Hindlimb muscle (tissue), 1 donor: ENCODE data around the gene COX10. TPM values are rescaled to one million over a fixed set of nuclear protein-coding genes. Genes with fewer than 3 reads are reported as not detected.
"Not testable (repeated sequence)": the region's sequence is repeated elsewhere in the genome, so short reads cannot be mapped to it uniquely, and the experiment has no call there.

Experiments used
- DNase-seq: peaks from one replicate; pipeline ENCODE4 v3.0.0-alpha.2; 2013
- polyA plus RNA-seq: library from polyadenylated mRNA; unstranded; fragments of 120-200 nt; gene quantifications from one replicate; pipeline ENCODE4 v1.2.1, GENCODE V29; 2013; ENCODE audit not compliant: insufficient read length

The COX10 gene
- polyA plus RNA-seq, 1 donor, result 17.1 TPM

DNA sequence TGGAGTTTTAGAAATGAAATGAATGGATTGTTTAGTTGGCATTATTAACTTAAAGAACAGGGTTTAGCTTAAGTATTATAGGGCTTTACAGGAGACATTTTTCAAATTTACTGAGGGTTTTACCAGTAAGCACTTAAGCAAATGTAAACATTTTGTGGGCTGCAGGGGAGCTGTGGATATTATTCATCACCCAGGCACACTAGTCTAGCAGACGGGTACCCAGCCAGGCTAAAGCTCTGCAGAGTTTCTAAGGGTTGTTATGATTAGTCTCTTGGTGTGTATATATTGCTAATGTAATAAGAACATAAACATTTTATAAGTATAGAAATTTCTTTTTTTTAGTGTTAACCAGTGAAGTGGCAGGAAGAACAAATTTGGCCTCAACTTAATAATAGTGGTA, 110.6 kb downstream of the COX10 start:
- not testable (repeated sequence) for DNase-seq

DNA sequence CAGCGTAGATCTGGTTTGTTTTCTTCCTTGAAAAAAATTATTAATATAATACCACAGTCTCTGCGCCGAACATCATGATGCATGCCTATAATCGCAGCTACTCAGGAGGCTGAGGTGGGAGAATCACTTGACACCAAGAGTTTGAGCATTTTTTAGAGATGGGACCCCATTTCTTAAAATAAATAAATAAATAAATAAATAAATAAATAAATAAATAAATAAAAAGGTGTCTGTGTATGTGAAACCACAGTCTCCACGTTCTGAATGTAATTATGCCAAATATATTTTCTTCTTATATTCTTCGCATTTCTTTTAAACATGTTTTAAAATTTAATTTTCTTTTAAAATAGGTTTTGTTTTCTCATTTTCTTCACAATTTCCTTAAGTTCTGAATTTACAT, 112.8 kb downstream of the COX10 start:
- DNase-seq, result not testable (repeated sequence)

DNA sequence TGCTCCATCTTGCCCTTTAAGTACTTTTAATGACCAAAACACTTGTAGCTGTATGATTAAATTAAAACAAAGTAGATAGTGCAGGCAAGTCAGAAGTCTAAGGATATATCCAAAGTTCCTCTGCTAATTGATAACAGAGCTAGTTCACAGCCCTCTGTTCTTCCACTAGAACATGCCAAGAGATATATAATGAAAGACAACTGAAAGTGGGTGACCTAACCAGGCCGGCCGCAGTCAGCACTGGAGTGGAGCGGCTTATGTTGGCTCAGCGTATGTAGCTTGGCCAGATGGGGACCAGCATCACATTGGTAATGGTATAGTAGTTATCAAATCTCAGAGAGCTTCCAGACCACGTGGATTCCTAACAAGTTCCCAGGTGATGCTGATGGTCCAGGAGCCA, 115.2 kb downstream of the COX10 start:
- DNase-seq, result not testable (repeated sequence)

DNA sequence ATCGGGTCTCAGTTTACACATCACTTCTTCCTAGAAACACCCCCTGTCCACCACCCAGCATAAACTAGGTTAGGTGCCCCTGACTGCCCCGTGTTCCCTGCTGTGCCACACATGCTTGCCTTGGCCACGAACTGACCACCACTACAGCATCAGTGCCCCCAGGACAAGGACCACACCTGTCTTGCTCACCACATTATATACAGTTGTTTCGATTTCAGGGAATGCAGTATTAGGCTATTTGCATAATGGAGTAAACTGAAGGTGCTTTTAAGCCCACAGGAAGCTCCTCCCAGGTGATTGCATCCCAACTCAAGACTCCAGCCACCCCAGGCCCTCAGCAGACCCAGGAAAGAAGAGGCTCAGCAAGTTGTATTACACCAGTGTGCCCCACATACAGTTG, 117.1 kb downstream of the COX10 start:
- not testable (repeated sequence) for DNase-seq

DNA sequence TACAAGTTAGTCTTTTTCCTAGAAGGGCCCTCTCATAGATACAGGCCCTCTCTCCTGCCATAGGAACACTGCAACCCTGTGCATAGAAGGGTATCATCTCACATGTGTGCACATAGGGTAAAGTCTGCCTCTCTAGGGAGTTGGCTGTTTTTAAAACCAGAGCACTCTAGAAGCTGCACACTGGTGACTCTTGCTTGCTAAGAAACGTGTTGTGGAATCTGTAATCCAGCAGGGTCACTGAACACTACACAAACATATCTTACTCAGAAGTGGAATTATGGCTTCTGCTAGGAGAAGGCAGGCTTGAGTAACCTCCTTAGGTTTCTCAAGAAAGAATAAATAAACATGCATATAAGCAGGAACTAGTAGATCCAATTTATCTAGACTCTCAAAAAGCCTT, 121.5 kb downstream of the COX10 start:
- DNase-seq, result not testable (repeated sequence)

DNA sequence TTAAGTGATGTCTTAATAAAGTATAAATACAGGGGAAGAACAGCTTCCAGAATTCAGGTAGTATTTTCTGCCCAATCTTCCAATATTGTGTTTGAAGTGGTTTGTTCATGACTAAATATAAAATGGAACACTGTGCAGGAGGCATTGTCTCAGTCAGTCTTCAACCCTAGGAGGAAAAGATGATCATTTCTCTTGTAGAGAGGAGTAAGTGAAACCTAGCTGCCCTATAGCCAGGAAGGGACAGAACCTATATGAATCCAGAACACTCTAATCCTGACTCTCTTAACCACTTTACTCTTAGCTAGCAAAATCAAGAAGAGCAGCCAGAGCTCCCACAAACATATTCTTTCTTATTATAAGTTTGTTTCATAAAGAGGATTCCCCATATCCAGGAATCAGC, 122.2 kb downstream of the COX10 start:
- not testable (repeated sequence) for DNase-seq

DNA sequence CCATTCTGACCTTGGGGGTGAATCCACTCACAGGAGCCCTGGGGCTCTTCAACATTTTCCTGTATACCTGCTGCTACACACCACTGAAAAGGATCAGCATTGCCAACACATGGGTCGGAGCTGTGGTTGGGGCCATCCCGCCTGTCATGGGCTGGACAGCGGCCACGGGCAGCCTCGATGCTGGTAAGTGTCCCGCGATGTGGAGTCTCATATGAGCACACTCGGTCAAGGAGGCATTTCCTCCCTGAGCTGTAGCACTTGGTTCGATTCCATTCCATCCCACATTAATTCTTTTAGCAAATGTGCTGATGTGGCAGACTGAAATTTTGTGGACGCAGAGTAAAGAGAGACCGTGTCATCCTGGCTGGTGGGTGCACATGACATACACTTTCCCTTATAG, 122.7 kb downstream of the COX10 start:
- DNase-seq, result not testable (repeated sequence)

DNA sequence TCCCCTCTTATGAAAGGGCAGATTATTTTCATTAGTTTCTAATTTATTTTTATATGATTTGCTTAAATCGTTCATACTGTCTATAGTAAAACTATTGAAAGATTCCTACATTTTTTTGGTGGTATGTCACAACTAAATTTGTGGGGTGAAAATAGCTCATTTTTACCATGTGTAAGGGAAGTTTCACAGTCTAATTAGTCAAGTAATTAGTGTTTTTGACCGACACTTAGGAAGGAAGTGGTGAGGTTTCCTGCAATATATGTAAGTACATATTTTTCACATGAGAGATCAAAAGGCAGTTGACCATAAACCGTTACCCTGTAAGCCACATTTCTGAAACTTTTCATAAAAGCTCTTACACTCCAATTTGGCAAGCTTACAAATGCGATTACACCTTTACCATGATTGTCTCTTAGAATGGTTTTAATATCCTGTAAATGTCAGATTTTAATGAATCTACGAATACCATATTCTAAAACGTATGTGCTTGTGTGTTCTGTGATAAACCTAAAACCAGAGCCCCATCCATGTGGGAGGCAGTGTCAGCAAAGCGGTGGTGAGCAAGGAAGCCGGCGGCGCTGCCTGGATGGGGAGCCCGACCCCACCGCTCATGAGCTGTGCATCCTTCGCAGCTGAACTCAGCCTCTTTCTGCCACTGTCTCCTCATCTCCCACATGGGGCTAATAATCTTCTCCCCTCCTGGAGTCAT, 123.5 kb downstream of the COX10 start:
- DNase-seq, result not testable (repeated sequence)

DNA sequence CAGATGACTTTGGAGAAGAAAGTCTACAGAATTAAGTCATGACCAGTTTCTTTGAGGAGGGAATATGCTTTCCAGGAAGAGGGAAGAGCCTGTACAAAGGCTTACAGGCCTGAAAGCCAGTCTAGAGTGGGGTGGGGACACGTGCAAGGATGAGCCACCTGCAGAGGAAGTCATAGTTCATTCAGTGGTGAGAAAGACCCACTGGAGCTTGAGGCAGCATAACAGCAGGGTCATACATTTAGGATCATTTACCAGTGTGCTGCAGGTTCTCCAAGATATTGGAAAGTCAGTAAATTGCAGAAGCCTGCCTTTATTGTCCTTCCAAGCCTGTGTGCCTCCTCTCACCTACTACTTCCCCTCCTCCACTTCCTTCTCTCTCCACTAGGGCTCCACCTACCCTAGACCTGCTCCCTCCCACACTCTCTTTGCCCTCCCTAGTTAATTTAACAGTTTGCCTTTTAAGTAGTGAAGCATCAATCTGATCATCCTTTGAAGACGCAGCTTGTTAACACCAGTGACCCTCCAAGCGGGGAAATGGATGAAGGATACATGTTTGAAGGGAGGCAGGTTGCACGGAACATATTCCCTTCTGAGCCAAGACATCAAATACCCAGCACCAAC, 127.2 kb downstream of the COX10 start:
- no peak for DNase-seq

DNA sequence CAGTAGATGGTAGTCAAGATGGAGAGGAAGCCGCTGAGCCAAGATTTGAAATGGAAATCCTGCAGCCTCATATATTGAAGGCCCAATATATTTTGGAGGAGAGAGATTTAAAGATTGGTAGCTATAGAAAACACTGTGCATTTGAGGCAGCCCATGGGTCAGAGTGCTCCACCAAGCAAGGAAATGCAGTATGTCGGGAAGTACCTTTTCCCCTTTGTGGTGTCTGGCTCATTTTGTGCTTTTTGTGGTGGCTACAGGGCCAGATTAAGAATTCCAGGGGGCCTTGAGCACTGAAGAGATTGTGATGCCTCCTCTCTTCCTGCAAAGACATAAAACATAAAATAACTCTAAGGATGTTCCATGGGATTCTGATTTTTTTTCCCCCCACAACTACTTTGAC, 127.8 kb downstream of the COX10 start:
- no peak for DNase-seq

DNA sequence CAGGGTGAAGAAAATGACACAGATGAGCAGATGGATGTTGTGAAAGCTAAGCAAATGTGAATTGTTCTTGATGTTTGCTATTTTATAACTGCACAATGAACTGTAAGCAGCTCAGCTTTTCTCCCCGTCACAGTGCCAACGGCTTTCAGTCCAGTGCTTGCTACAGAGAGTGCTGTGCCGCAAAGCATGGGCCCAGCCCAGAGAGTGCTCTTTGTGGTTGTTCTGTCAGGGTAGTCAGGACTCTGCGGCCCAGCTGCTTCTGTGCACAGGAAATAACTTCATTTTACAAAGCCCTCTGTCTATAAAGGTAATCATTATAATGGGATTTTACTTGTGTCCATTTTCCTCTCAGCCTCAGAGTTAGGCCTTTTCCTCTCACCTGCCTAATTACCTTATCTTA, 128.3 kb downstream of the COX10 start:
- DNase-seq, result no peak

DNA sequence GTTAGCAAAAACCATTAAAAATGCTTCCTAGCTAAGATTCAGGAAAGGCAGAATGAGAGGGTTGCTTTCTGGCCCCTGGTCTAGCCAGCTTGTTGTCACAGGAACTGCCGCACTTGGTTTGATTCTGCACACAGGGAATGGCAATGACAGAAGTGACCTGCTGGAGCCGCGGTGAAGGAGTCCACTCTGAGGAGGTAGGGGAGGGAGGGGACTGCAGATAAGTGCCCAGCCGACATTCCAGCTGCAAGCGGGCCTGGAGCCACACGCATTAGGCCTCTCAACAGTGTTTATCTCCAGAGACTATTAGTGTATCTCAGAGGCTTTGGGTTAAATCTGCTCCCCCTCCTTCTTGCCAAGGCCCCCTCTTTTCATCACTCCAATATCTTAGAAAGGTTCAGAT, 128.7 kb downstream of the COX10 start:
- no peak for DNase-seq

DNA sequence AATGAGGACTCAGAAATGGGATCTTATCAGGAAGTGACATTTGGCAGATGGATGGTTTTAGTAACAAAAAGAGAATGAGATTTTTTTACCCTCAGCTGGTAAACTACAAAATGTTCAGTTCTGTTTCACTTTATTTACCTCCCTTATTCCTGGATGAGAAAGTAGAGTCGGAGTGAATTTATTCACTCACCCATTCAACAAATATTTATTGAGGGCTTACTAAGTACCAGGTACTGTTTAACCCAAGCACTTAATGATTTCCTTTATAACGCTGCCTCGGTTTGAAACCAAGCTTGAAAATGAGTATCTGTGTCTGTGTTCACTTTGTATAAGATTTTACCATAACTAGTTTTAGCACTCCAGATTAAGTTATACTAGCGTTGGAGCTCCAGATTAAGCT, 129.3 kb downstream of the COX10 start:
- DNase-seq, result no peak

DNA sequence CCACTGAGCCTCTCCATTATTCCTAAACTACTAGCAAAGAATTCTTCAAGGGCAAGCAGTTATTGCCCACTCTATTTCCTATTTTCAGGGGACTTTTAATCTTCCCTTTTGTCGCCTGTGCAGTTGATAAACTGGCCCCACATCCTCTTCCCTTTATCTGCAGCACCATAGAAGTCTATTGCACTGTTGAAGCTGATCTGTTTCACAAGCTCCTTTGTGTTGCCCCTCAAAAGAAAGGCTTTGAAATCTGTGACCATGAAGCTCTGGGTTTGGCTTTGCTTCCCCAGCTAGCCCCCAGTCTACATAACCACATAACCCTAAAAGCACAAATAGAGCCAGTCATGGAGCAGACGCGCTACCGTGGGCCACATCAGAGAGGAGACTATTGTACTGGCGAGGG, 130.3 kb downstream of the COX10 start:
- no peak for DNase-seq

DNA sequence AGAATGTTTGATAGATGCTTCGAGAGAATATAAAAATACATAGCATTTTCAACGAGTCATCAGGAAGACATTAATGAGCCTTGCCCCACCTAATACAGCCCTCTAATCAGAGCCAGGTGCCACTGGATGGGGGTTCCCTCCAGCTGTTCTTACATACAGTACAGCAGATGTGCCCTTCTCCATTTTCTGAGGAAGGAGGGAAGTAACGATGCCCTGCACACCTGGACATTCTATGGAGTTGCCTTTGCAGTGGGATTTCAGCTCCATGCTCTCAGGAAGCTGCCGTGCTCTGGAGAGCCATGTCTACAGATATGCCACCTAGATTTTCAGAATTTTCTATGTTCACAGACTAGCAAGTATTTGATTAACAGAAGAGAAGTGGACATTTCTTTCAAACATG, 131.1 kb downstream of the COX10 start:
- no peak for DNase-seq

DNA sequence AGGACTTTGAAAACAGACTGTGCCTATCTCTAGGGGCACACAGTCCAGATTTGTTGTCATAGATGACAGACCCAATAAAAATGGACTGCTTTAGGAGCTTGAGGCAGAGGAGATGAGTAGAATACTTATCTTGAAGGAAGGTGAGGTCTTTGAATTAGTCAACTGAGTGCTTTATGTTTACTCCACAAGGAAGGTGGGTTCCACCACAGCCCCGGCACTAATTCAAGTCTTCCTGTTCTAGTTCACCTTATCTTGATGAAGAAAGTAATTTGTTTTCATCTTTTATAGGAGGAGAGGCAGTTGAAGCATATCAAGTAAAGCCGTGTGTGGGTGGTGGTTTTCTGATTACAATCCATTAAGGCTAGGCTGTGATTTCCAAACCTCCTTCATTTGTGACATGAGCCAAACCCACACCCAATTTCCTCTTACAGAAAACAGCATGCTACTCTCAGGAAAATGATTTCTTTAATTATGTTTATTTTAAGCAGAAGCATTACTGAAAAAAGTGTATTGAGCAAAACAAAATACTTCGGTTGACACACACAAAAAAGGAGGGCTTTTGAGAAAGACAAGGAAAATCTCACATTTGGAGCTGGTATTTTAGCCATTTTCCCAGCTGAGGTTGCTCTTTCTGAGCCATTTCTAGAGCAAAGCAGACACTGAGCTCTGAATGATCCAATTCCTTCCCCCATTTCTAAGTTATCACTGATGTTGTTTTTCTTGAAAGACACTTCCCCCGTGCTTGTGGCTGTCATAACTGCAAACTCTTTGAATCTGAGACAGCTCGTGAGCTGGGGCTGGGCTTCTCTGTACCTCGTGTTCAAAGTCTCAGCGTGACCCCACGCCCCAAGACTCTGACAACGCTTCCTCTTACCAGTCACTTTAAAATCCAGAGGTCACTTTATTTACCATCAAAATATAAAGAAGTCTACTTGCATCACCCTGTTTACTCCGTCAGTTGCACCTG, 132.0 kb downstream of the COX10 start:
- DNase-seq, result no peak

DNA sequence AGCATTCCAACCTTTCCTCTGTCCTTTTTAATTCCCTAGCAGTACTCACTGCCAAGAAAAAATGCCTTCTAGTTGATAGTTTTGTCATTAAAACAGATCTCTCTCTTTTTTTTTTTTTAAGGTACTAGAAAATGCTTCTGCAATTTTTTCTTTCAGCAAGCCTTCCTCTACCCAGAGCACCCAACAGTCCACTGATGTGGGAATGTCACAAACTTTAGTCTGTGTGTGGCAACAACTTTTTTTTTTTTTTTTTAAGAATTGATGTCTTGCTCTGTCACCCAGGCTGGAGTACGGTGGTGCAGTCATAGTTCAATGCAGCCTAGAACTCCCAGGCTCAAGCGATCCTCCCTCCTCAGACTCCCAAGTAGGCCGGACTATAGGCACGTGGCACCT, 132.7 kb downstream of the COX10 start:
- no peak for DNase-seq

DNA sequence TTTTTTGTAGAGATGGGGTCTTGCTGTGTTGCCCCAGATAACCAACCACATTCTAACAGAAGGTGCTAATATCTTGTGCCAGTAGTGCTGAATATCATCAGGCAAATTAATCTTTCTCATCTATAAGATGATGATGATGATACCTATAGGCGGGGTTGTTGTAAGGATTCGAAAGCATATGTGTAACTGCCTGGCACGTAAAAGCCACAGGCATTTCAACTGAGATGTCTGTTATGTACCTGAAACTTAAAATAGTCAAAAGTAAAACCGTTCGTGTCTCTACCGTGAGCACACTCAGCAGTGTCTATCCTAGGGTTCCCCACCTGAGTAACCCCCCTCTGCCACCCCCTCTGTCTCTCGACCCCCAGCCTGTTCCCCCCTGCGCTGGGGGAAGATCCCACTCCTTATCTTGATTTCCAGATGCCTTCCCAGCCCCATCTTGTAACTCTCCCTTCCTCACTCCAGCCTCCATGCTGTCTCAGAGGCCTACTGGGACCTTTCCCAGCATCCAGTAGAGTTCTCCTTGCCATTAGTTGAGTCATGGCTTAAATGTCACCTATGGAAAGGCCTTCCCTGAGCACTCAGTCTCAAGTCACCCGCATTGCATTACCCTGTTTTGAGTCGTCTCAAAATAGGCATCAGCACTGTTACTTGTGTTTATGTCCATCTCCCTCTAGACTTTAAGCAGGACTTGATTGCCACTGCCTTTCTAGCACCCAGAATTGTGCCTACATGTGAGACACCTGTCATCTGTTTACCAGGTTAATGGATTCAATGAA, 133.3 kb downstream of the COX10 start:
- DNase-seq, result no peak

DNA sequence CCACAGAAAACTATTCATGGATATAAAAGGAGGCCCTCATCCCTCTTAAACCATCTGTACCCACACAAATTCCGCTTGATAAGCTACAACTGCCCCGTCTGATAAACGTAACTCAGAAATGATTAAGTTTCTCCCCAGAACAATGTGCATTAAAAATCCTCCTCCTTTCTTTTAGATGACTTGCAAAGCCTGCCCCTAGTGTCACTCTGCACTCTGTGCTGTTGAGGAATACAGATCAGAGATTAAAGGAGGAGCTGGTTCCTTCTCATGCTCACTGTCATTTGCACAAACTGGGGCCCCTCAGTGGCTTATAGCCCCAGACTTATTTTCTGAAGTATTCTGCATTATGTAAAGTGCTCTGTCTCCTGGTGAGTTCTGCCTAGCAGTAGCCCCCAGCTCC, 134.1 kb downstream of the COX10 start:
- no peak for DNase-seq

DNA sequence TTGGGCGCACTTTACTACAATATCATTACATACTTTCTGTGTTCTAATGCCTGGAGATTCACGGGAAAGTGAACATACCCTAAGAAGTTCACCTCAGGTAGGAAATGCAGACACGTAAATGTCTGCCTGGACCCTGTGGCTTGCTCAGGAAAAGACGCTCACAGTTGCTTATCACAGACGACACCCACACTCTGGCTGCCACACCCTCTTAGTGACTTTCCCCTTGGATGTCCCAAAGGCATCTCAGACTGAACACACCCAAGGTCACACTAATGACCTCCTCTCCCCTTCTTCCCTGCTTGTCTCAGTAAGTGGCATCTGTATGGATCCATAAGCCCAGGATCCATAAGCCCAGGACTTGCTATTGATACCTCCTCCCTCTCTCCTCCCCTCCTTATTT, 134.8 kb downstream of the COX10 start:
- no peak for DNase-seq

DNA sequence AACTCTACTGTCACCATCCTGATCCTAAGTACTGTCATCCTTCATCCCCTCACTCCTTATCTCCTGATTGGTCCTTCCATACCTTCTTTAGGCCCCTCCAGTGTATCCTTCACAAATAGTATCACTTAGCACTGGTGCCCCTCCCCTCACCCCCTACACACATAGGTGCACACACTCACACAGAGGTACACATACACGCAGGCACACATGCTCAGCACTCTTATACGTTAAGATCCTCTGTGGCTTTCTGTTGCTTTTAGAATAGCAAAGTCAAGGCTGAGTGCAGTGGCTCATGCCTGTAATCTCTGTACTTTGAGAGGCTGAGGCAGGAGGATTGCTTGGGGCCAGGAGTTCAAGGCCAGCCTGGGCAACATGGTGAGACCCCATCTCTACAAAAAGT, 135.2 kb downstream of the COX10 start:
- DNase-seq, result no peak

DNA sequence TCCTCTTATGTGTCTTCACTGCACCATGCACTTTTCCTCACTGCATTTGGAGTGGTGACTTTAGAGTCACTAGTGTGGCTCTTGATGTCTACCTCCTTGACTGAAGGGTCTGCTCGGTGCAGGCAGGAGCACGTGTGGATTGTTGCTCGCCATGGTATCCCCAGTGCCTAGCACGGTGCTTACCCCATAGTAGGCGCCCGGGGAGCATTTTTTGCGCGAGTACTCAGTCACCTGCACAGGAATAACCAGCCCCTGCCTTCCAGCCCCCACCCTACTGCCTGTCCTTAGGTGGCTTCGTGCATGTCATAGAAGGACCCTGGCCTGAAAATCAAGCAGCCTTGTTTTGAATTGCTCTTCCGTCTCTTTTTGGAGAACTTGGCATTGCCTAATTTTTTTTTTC, 136.1 kb downstream of the COX10 start:
- DNase-seq, result no peak
